Measurements from ENCODE around the gene KLHL15.

DNA sequence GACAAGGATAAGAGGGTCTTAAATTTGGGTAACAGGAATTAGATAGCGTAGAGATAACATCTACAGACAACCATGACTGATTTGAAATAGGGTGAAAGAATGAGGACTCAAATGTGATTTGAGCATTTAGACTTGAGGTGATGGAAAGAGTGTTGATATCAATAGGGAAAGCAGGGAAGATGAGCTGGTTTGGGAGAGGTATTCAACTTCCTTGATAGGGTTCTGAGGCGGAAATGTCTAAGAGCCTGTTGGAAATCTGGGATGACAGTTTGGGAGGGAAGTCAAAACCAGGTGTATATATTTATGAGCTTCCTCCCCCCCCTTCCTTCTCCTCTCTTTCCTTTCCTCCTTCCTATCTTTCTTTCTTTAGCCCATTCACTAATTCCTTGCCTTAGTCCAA is 36.5 kb downstream of the KLHL15 start:
- TF ChIP-seq ZBTB39 (CRISPR knock-in tag; IDR thresholded peaks at IDR 0.05) (no peak), EZH2 (conservative IDR thresholded peaks at IDR 0.05; ENCODE audit: low read depth, low read length) (no peak), HDAC6 (IDR thresholded peaks at IDR 0.05; ENCODE audit: low read depth, low read length) (no peak), ELF1 (CRISPR knock-in tag; IDR thresholded peaks at IDR 0.05) (no peak), ZNF777 (CRISPR knock-in tag; IDR thresholded peaks at IDR 0.05) (no peak), ZNF660 (CRISPR knock-in tag; IDR thresholded peaks at IDR 0.05; ENCODE audit: borderline replicate concordance, low read depth) (no peak)

Measured in HepG2 (cell line).